D341Med (cell line): ENCODE measurements around the gene ZSWIM3.

ENCODE experiments used
- DNase-seq: peaks from one replicate; pipeline ENCODE4 v3.0.0; 2012; ENCODE audit warnings: low spot score

Gene ZSWIM3

DNA sequence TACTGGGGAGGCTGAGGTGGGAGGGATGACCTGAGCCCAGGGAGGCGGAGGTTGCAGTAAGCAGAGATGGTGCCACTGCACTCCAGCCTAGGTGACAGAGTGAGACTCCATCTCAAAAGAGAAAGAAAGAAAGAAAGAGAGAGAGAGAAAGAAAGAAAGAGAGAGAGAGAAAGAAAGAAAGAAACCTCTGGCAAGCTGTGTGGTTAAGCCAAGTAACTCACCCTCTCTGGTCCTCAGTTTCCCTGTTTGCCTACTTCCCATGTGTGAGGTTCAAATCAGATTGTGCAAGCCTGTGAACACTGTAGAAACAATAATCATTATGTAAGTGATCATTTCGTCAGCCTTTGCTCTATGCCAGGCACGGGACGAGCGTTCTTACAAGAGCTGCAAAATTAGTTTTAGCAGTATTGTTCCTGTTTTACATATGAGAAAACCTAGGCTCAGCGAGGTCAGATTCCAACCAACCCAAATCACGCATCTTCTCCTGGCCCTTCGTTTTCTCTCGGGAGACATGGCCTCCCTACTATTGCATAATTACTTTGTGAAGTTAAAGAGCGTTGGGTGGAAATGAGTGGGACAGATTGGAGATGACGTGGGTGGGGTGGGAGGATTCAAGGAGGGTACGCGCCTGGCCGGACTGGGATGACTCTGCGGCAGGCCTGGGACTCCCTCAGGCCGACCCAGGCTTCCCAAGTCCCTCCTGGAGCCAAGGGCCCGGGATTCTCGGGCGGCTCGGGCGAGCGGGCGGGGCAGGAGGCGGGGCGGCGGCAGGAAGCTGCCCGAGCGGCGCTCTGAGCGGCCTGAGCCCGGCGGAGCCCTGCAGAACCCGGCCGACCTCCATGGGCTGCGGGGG is 24.2 kb upstream of the ZSWIM3 start, which contains the start of gene SNX21:
TSS of gene SNX21 (plus strand) at position 770 of the 853 bp plus-strand sequence. CDS start 121 bp downstream, outside the sequence.
- peak; percentile 86 for DNase-seq

DNA sequence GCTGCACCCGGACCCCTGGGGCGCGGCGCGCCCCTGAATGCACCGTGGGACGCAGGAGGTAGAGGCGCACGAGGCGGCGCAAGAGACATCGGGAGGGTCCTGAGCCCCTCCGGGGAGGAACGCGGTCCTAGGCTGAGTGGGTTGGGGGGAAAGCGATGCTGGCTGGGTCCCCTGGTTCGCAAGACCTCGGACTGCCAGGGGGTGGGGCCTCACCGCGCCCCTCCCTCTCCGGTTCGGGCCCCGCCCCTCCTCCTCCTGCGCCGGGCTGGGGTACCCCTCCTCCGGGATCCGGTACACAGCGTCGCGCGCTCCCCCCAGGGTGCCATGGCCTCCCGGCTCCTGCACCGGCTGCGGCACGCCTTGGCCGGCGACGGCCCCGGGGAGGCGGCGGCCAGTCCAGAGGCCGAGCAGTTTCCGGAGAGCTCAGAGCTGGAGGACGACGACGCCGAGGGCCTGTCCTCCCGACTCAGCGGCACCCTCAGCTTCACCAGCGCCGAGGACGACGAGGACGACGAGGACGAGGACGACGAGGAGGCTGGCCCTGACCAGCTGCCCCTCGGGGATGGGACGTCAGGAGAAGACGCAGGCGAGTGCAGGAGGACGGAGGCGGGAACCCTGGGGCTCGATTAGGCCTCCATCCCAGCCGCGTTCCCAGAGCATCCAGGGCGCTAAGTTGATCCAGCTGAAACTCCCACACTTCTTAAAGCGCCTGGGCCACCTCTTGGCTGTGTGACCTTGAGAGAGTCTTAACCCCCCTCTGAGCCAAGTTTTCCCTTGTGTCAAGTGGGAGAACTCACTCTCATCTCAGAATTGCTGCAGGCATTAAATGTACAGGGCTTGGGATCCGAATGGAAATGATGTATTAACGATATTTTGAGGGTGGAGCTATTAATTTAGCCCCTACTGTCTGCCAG is 23.3 kb upstream of the ZSWIM3 start:
- DNase-seq = peak; percentile 81

DNA sequence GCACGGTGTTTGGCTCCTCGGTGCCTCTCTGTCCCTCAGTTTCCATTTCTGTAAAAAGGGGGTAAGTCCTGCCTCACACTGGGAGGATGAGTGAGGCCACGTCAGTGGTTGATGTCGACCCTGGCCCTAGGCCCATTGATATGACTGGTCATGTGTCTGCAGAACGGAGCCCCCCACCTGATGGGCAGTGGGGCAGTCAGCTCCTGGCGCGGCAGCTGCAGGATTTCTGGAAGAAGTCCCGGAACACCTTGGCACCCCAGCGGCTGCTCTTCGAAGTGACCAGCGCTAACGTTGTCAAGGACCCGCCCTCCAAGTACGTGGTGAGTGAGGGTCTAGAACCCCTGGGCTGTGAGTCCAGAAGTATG is 22.6 kb upstream of the ZSWIM3 start:
- no peak for DNase-seq

DNA sequence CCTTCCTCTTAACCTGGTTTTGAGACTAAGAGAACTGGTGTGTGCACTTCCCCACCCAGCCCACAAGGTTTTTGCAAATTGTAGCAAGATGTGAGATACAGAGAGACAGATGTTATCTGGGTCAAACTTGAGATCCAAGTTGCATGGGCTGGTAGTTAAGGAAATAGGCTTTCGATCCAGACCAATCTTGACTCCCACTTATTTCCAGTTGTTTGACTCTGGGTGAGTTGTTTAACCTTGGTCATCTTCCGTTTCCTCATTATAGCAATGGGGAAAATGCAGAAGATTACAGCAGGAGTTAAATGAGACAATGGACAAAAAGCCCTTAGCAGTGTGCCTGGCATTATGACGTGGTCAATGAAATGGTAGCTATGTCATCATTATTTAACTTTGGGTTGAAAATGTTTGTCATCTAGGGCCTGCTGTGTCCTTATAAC is 22.1 kb upstream of the ZSWIM3 start:
- DNase-seq = no peak

DNA sequence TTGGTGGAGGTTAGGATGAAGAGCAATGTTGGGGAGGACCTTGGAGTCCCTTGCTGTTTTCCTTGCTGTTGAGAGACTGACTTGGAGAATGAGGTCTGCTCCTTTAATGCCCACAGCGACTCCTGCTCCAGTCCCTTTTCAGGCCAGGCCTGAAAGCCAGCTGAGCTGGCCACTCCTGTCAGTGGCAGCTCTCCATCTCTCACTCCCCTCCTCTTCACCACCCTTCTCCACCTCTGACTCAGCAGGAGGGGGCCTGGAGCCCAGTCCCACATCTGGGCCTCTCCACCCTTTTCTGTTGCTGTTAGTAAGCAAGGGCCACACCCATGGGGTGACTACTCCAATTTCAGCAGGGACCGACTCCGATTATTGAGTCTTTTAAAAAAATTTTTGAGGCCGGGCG is 21.6 kb upstream of the ZSWIM3 start:
- DNase-seq = no peak

DNA sequence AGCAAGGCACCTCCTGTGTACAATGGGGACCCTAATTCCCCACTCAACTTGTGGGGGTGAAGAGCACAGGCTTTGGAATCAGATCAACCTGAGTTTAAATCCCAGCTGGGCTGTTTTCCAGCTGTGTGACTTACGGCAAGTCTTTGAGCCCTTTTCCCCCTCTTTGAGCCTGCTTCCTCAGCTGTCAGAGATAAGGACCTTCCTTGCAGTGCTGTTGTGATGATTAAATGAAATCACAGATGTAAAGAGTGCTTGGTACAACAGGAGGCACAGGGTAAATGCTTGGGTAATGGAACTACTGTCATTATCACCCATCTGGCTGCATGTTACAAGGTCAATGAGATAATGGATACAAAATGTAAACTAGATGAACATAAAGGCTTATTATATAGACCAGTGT is 20.6 kb upstream of the ZSWIM3 start:
- no peak for DNase-seq

DNA sequence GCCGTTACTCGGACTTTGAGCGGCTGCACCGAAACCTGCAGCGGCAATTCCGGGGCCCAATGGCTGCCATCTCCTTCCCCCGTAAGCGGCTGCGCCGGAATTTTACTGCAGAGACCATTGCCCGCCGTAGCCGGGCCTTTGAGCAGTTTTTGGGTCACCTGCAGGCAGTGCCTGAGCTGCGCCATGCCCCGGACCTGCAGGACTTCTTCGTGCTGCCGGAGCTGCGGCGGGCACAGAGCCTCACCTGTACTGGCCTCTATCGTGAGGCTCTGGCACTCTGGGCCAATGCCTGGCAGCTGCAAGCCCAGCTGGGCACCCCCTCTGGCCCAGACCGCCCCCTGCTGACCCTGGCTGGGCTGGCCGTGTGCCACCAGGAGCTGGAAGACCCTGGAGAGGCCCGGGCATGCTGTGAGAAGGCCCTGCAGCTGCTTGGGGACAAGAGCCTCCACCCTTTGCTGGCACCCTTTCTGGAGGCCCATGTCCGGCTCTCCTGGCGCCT is 16.7 kb upstream of the ZSWIM3 start:
- no peak for DNase-seq

DNA sequence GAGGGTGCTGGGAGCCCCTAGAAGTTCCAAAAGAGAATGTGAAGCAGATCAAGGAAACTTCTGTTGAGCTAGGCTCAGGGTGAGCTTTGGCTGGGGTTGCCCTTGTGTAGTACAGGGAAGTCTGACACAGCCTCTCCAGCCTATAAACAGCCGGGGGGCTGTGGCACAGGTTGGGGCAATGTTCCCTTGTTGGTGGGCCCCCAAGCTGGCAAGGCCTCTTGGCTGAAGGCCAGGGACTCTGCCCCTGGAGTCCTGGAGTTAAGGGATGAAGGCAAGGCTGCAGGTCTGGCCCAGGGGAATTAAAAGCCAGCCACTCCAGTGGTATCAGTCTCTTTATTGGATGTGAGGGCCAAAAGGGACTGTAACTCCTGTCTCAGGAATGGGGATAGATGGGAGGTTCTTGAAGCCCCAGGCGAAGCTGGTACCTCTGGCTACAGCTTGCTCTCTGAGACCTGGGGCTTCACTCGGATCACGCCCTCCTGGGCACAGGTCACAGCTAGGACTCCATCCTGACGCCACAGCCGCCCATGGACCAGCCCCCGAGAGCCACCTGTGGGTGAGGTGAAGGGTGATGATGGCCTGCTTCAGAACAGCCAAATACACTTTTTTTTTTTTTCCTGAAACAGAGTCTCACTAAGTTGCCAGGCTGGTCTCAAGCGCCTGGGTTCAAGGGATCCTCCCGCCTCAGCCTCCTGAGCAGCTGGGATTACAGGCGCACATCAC is 15.8 kb upstream of the ZSWIM3 start:
- no peak for DNase-seq

DNA sequence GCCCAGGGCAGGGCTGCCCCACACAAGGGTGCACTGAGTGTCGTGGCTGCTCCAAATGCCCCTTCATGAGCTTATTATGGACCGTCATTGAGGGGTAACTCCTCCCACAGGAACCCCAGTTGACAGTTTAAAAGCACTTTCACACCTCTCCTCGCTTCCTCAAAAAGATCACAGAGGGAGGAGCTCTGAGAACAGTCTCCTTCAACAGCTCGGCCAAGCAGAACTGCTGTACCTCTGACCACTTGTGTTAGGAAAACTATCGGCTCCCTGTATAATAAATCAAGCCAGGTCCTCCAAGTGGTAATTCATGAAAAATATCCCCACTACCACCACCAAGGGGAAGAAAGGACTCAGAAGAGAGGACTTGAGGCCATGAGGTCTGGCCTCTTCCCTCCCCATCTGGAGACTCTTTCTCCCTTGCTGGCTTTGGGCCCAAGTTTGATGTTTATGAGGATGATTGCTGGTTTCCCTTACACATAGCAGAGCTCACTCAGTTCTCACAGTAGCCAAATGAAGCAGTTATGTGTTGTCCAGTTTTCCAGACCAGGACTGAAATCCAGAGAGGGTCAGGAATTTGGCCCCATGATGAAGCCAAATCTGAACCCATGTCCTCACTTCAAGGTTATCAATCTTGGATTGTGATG is 15.1 kb upstream of the ZSWIM3 start:
- no peak for DNase-seq

DNA sequence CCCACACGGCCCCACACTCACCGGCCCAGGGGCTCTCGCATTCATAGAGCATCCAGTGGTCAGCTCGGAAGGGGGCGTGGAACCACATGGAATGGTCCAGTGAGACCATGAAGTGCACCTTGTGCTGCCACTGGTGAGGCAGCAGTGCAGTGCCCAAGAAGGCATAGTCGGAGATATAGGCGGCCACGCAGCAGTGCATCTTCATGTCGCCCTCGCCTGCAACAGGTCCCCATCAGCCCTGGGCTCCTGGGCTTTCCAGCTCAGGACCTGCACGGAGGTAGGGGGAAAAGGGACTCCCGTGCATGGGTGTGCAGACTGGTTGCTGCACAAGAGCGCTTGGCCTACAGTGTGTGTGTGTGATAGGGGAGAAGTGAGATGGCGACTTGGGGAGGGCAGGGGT is 13.9 kb upstream of the ZSWIM3 start:
- DNase-seq = no peak

DNA sequence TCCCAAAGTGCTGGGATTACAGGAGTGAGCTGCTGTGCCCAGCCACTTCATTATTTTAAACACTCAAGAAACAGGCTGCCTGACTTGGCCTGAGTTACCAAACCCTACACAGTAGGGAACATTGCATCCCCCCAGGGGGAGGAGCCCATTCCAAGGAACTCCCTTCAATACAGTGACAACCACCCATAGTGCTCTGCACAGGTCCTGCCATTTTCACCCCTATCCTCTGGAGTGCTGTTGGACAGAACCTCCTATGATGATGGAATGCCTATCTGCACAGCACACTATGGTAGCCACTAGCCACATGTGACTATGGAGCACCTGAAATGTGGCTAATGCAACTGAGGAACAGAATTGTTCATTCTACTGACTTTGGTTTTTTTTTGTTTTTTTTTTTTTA is 12.0 kb upstream of the ZSWIM3 start:
- DNase-seq = no peak

DNA sequence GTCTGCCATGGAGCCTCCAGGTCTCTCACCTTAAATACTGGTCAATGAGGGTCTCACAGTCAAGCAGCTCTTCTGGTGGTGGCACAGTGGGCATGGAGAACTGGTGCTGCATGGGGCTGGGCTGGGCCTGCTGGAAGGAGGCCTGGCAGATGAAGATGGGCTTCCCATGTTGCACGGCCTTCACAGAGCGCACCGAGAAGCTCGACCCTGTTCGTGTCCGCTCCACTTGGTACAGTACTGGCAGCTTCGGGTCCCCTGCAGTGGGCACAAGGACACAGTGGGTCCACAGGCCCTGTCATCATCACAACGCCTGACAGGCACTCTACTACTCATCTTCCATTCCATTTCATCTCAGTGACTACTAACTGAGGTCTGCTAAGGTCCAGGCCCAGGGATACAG is 9.0 kb upstream of the ZSWIM3 start:
- DNase-seq = no peak

DNA sequence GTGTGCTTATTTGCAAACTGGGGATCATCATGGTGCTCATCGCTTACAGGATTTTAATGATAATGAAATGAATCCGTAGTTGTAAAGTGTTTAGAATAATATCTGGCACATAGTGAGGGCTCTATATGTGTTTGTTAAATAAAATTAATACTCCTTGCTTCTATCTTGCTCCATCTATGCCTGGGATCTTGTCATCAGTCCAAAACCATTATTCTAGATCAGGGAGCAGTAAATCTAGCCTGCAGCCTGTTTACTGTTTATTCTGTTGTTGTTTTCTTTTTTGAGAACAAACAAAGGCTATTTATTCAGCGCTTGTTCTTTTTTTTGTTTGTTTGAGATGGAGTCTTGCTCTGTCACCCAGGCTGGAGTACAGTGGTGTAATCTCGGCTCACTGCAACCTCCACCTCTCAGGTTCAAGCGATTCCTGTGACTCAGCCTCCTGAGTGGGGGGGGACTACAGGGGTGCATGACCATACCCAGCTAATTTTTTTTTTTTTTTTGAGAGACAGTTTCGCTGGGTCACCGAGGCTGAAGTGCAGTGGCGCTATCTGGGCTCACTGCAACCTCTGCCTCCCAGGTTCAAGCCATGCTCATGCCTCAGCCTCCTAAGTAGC is 8.3 kb upstream of the ZSWIM3 start:
- no peak for DNase-seq

DNA sequence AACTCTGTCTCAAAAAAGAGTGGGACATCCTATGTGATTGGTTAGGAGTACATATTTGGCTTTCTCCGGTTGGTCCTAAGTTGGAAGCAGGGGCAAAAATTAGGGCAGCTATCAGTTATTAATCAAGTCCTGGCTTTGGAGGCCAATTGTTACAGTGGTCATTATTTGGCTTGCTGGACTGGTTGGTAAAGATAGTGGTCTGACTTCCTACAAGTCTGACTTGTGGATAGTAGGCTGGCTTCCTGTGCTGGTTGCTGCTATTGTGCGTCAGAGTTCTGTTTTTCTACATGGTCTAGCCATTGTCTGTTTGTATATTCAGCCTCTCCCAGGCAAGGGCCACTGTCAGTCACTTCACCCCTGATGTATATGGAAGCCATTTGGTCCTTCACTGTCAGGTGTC is 7.2 kb upstream of the ZSWIM3 start:
- DNase-seq = no peak

DNA sequence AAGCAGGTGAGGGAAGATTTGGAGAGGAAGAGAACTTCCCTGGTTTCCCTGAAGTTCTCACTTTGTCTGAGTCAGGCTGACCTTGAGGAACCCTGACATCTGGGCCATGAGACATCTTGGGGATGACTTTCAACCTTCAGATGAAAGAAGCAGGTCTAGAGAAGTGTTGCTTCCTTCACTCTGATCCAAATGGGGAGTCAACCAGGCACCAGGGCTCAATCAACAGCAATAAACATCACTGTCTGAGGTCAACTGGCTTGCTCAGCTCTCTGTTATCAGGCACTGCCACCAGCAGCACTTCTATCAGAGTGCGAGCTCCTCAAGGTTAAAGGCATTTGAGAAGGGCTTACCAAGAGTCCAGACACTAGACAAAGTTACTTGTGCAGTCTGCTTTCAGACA is 6.5 kb upstream of the ZSWIM3 start:
- no peak for DNase-seq

DNA sequence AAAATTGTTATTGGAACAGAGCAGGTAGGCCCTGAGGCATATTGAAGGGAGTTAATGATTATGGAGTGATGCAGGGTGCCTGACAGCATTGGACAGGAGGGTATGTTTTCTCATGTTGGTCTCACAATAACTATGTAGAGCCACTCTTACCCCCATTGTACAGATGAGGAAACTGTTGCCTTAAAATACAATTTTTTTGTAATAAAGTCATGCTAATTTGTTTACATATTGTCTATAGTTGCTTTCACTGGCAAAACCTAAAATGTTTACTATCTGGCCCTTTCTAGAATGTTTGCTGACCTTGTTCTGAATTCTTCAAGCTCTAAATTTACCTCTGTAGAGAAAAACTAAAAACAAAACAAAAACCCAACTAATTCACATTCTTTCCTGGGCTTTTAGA is 5.9 kb upstream of the ZSWIM3 start:
- DNase-seq = no peak

DNA sequence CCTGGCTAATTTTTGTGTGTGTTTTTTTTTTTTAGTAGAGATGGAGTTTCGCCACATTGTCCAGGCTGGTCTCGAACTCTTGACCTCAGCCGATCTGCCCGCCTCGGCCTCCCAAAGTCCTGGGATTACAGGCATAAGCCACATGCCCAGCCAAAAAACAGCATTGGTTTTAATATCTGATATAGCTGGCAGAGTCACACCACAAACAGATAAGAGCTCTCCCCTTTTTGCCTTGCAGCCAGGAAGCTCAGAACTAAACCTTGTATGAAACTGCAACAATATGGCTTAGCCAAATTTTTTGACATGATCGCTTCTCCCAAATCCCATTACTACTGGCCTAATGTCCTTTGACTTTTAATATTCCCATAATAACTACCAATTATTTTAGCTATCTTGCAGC is 5.1 kb upstream of the ZSWIM3 start:
- DNase-seq = no peak

DNA sequence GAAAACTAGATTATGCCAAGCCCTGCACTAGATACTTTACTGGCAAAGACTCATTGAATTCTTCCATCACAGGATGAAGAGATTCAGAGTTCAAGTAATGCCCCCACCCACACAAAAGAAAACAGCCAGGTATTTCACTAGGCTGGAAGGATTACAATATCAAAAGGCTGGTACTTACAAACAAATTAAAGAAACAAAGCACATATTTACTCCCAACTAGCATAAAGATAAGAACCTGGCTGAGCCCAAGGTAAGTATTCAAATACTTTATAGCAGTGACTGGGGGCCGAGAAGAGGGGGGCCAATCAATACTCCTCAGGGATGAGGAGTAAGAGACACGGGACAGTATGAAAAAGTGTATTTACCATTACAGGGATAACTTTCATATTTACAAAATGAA is 3.9 kb upstream of the ZSWIM3 start:
- no peak for DNase-seq

DNA sequence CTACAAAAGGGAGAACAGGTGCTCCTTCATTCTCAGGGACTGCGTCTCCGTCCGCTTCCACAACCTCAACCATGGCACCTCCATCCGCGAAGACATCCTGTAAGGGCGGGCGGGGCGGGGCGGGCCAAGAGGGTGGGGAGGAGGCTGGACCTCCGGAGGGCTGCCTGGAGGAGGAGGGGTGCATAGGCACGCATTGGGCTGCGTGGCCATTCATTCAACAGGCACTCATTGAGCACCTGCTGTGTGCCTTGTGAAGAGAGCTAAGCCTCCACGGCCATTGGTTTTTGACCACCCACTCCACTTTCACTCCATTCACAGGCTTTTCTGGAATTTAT is 435 bp downstream of the ZSWIM3 start:
- DNase-seq = no peak

DNA sequence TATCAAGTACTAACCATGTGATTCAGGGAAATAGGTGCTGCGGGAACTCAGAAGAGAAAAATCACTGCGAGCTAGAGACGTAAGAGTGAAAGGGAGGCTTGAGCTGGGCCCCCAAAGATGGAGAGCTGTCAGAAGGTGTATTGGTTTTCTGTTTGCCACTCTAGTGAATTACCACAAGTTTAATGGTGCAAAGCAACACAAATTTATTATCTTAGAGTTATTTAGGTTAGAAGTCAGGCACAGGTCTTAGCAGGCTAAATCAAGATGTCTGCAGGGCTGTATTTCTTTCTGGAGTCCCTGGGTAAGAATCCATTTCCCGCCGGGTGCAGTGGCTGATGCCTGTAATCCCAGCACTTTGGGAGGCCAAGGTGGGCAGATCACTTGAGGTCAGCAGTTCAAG is 2.5 kb downstream of the ZSWIM3 start:
- DNase-seq = no peak

DNA sequence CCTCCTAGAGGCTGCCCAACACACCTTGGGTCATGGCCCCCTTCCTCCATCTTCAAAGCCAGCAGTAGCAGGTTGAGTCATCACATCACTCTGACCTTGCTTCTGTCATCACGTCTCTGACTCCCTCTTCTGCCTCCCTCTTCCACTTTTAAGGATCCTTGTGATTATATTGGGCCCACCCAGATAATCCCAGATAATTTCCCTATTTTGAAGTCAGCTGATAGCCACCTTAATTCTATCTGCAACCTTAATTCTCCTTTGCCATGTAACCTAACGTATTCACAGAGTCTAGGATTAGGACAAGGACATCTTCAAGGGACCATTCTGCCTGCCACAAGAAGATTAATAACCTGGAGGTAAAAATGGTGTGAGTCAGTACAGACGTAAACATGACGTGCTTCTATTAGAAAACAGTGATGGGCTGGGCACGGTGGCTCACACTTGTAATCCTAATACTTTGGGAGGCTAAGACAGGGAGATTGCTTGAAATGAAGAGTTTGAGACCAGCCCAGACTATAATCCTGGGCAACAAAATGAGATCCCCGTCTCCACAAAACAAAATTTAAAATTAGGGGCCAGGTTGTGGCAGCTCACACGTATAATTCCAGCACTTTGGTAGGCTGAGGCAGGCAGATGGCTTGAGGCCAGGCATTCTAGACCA is 3.3 kb downstream of the ZSWIM3 start:
- no peak for DNase-seq
